ENCODE measurements around the gene NAV1. TPM values are rescaled to one million over a fixed set of nuclear protein-coding genes. Genes with fewer than 3 reads are reported as not detected.
"Not testable (repeated sequence)": the region's sequence is repeated elsewhere in the genome, so short reads cannot be mapped to it uniquely, and the experiment has no call there.

The NAV1 gene
- total and polyA plus RNA-seq, 11 donors: 30.5 to 107 (median 73.4) TPM

GRCh38 chr1:201543871-201544642 is 5.1 kb downstream of the NAV1 start:
- Histone ChIP-seq H3K36me3 (no peaks in the 10 kb centered on the region), H3K27me3 (no peaks in the 10 kb centered on the region), H3K27ac (peak overlapping the region in 6 of 12 donors; percentile 14 to 88 (median 60)), H3K4me1 (peaks cover 0 to 64% (median 37%) of the 10 kb centered on the region in 12 donors), H3K9me3 (no peaks in the 10 kb centered on the region), H3K4me3 (no peak overlapping the region)
- 63 to 76% (median 70%) methylated on average over 7 of the region's 7 CpGs for WGBS, 4 donors
- TF ChIP-seq POLR2A (IDR thresholded peaks at IDR 0.05): no peak
- TF ChIP-seq, protein P1, sequence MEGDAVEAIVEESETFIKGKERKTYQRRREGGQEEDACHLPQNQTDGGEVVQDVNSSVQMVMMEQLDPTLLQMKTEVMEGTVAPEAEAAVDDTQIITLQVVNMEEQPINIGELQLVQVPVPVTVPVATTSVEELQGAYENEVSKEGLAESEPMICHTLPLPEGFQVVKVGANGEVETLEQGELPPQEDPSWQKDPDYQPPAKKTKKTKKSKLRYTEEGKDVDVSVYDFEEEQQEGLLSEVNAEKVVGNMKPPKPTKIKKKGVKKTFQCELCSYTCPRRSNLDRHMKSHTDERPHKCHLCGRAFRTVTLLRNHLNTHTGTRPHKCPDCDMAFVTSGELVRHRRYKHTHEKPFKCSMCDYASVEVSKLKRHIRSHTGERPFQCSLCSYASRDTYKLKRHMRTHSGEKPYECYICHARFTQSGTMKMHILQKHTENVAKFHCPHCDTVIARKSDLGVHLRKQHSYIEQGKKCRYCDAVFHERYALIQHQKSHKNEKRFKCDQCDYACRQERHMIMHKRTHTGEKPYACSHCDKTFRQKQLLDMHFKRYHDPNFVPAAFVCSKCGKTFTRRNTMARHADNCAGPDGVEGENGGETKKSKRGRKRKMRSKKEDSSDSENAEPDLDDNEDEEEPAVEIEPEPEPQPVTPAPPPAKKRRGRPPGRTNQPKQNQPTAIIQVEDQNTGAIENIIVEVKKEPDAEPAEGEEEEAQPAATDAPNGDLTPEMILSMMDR (IDR thresholded peaks at IDR 0.05): no peak
- intact Hi-C loops (cut with DNase I): no loop called here
- ATAC-seq (no peak), DNase-seq (no peak)

- no peak for ATAC-seq
- H3K4me3 ChIP-seq: no peak overlapping the region
- DNase-seq: no peak
- peaks cover 0 to 61% (median 36%) of the 10 kb centered on the region in 12 donors for H3K4me1 ChIP-seq
- WGBS, 4 donors: 93 to 96% (median 95%) methylated on average over 3 of the region's 3 CpGs
- H3K27me3 ChIP-seq: no peaks in the 10 kb centered on the region
- H3K36me3 ChIP-seq: no peaks in the 10 kb centered on the region
- intact Hi-C loops (cut with DNase I): no loop called here
- TF ChIP-seq, protein P1 (IDR thresholded peaks at IDR 0.05): no peak
- TF ChIP-seq POLR2A (IDR thresholded peaks at IDR 0.05): no peak
- H3K9me3 ChIP-seq: no peaks in the 10 kb centered on the region
- no peak overlapping the region for H3K27ac ChIP-seq
Measured at GRCh38 chr1:201544710-201545109, 5.8 kb downstream of the NAV1 start.

DNA sequence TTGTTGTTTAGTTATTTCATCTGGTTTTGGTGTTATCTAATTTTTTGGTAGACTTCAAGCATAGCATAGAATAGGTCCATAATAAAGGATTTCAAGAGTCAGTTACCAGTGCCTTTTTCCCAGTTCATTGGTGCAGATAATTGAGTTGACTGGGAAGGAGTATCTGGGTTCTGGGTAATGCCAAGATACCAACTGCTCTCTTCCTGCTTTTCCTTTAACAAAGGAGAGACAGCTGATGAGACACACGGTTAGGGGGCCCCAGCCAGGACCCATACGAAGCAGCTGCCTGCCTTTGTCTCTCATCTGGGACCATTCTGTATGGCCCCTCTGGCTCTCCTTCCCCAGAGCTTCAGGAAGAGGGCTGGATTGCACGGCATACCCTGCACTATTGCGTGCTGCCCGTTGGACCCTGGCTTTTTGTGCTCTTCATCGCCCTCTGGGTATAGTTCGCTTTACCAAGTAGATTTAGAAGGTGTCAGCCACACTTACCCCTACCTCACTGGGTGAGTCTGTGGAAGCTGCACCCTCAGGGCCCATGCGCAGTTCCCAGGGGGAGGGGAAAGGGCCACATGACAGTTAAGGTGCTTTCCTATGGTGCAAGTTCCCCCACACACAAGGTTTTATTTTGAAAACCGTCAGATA is 7.0 kb downstream of the NAV1 start:
- H3K4me3 ChIP-seq: no peak overlapping the region
- no peak overlapping the region for H3K27ac ChIP-seq
- no peaks in the 10 kb centered on the region for H3K36me3 ChIP-seq
- no peak for TF ChIP-seq POLR2A (IDR thresholded peaks at IDR 0.05)
- TF ChIP-seq, protein P1 (IDR thresholded peaks at IDR 0.05): no peak
- ATAC-seq: peak in 2 of 4 donors; percentile 8 to 58
- 64 to 76% (median 65%) methylated on average over 9 of the region's 9 CpGs for WGBS, 4 donors
- no peak for DNase-seq
- no peaks in the 10 kb centered on the region for H3K9me3 ChIP-seq
- peaks cover 0 to 49% (median 31%) of the 10 kb centered on the region in 12 donors for H3K4me1 ChIP-seq
- H3K27me3 ChIP-seq: no peaks in the 10 kb centered on the region
- intact Hi-C loops (cut with DNase I): no loop called here

- ATAC-seq; H3K36me3 ChIP-seq; intact Hi-C loops (cut with DNase I); H3K27me3 ChIP-seq; H3K4me3 ChIP-seq; H3K27ac ChIP-seq; H3K9me3 ChIP-seq; DNase-seq: not testable (repeated sequence)
- WGBS, 4 donors: 92 to 99% (median 98%) methylated on average over 5 of the region's 5 CpGs
- peaks cover 2 to 46% (median 25%) of the 10 kb centered on the region in 12 donors for H3K4me1 ChIP-seq
Measured at GRCh38 chr1:201549522-201549921, 10.6 kb downstream of the NAV1 start.

Data from heart left ventricle (tissue), 16 donors.